Thyroid gland (tissue), 4 donors: ENCODE measurements around the gene RAB31.
"Not testable (repeated sequence)": the region's sequence is repeated elsewhere in the genome, so short reads cannot be mapped to it uniquely, and the experiment has no call there.

Source experiments
- CTCF ChIP-seq, 6 experiments: fragments of 200-600 bp in 3 of 6; fragments of 450-650 bp in 3 of 6; sonication (generic) in 3 of 6; IDR thresholded peaks; one replicate each; pipeline ENCODE4 v1.5.1; 2016 to 2019; ENCODE audit warnings: antibody characterized with exemption in 6 of 6, mild to moderate bottlenecking in 2 of 6, inconsistent platforms in 1 of 6, moderate library complexity in 1 of 6
- POLR2A ChIP-seq, 2 donors: fragments of 450-650 bp; IDR thresholded peaks; one replicate each; pipeline ENCODE4 v1.6.1; 2017; ENCODE audit warnings: antibody characterized with exemption in 2 of 2, mild to moderate bottlenecking in 2 of 2, moderate library complexity in 1 of 2

GRCh38 chr18:9678216-9678615 lies 29.9 kb upstream of the RAB31 start:
- not testable (repeated sequence) for TF ChIP-seq CTCF, POLR2A (IDR thresholded peaks at IDR 0.05)
